Measurements from ENCODE around the gene CREBBP.

DNA sequence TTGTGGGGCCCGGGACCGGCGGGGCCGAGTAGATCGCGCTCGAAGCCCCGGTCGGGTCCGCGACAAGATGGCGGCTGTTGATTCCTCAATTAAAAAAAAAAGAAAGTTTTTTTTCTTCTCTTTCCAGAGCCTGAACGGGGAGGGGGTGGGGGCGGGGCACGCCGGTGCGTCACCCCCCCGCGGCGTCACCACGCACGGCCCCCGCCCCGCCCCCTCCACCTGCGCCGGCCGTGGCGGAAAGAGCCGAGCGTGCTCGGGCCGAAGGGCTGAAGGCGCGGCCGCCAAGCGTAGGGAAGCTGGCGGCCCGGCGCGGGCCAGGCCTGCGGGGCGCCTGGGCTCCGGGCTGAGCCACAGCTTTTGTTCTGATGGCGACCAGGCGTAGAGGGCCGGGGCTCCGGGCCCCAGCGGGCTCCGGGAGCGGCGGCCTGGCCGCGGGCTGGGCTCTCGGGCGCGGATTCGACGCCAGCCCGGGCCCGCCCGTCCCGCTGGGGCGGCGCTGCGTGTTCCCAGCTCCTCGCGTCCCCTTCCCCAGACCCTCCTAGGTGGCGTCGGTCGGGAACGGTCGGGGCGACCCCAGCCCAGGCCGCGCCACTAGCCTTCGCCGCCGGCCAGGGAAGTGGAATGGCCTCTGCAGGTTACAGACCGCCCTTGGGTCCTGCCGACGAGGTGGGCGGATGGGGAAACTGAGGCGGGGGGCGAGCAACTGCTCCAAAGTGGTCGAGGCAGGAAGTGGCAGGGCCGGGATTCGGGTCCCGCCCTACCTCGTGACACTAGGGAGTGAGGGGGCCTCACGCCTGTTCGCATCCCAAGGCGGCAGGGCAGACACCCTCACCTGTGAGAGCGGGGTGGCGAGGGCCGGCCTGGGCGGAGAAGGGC is at the start of gene CREBBP:
- TF ChIP-seq TAF1 (IDR thresholded peaks at IDR 0.05; ENCODE audit: low read depth) = peak; percentile 63; the same call in 1 of the 2 replicates
- TF ChIP-seq CEBPB (IDR thresholded peaks at IDR 0.05) = no peak
- TF ChIP-seq, protein P1, sequence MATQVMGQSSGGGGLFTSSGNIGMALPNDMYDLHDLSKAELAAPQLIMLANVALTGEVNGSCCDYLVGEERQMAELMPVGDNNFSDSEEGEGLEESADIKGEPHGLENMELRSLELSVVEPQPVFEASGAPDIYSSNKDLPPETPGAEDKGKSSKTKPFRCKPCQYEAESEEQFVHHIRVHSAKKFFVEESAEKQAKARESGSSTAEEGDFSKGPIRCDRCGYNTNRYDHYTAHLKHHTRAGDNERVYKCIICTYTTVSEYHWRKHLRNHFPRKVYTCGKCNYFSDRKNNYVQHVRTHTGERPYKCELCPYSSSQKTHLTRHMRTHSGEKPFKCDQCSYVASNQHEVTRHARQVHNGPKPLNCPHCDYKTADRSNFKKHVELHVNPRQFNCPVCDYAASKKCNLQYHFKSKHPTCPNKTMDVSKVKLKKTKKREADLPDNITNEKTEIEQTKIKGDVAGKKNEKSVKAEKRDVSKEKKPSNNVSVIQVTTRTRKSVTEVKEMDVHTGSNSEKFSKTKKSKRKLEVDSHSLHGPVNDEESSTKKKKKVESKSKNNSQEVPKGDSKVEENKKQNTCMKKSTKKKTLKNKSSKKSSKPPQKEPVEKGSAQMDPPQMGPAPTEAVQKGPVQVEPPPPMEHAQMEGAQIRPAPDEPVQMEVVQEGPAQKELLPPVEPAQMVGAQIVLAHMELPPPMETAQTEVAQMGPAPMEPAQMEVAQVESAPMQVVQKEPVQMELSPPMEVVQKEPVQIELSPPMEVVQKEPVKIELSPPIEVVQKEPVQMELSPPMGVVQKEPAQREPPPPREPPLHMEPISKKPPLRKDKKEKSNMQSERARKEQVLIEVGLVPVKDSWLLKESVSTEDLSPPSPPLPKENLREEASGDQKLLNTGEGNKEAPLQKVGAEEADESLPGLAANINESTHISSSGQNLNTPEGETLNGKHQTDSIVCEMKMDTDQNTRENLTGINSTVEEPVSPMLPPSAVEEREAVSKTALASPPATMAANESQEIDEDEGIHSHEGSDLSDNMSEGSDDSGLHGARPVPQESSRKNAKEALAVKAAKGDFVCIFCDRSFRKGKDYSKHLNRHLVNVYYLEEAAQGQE (IDR thresholded peaks at IDR 0.05; ENCODE audit: low read depth) = no peak
- TF ChIP-seq EP300 (IDR thresholded peaks at IDR 0.05; ENCODE audit: borderline replicate concordance) = no peak
- 0 out of 2 replicates have a peak, but pooled peaks have one; percentile 14 for TF ChIP-seq EGR1 (IDR thresholded peaks at IDR 0.05)
- TF ChIP-seq YY1 (IDR thresholded peaks at IDR 0.05; ENCODE audit: low read depth) = 0 out of 2 replicates have a peak, but pooled peaks have one; percentile 67
- peak; percentile 33; the same call in 1 of the 2 replicates for TF ChIP-seq MAX (IDR thresholded peaks at IDR 0.05)
- TF ChIP-seq RAD21 (IDR thresholded peaks at IDR 0.05; ENCODE audit: low read depth) = no peak
- no peak for TF ChIP-seq NFIC (IDR thresholded peaks at IDR 0.05)
- no peak for TF ChIP-seq TEAD4 (IDR thresholded peaks at IDR 0.05)
- no peak for TF ChIP-seq CREB1 (IDR thresholded peaks at IDR 0.05; ENCODE audit: low read depth)
- TF ChIP-seq TCF12 (IDR thresholded peaks at IDR 0.05; ENCODE audit: low read depth) = peak; percentile 18; the same call in 1 of the 2 replicates
- TF ChIP-seq, protein P2, sequence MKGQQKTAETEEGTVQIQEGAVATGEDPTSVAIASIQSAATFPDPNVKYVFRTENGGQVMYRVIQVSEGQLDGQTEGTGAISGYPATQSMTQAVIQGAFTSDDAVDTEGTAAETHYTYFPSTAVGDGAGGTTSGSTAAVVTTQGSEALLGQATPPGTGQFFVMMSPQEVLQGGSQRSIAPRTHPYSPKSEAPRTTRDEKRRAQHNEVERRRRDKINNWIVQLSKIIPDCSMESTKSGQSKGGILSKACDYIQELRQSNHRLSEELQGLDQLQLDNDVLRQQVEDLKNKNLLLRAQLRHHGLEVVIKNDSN (IDR thresholded peaks at IDR 0.05) = no peak
- peak; percentile 84 for TF ChIP-seq ZBTB7A (IDR thresholded peaks at IDR 0.05; ENCODE audit: low read depth)

Measured in Ishikawa (cell line).